GM19239 (cell line): ENCODE measurements around the gene NSMCE4A.
"Not testable (repeated sequence)": the region's sequence is repeated elsewhere in the genome, so short reads cannot be mapped to it uniquely, and the experiment has no call there.

ENCODE experiments used
- DNase-seq: peaks from one replicate; pipeline ENCODE4 v3.0.0; 2011; ENCODE audit warnings: low spot score; ENCODE audit not compliant: insufficient read length
- FAIRE-seq: peaks from 2 replicates; lab custom pipeline; 2011; peaks lifted over from hg19 to GRCh38; lab: Jason Lieb, UNC

NSMCE4A gene

GRCh38 chr10:121990015-121990677 lies 15.1 kb upstream of the NSMCE4A start:
- no peak for DNase-seq

GRCh38 chr10:121988361-121989324 lies 13.6 kb upstream of the NSMCE4A start, which contains the start of gene TACC2:
Gene TACC2, plus strand, starts transcription at chr10:121989163. Its CDS starts 32,819 bp downstream, at chr10:122021982.
- DNase-seq (no peak), FAIRE-seq (no peak)

More at GRCh38 chr10:121990015-121990677, 15.1 kb upstream of the NSMCE4A start:
- no peak for FAIRE-seq

- no peak for FAIRE-seq
These were observed 9.4 kb upstream of the NSMCE4A start for GRCh38 chr10:121984463-121984862.

GRCh38 chr10:121983852-121984251 lies 8.8 kb upstream of the NSMCE4A start:
- no peak for FAIRE-seq

More at GRCh38 chr10:121984463-121984862, 9.4 kb upstream of the NSMCE4A start:
- no peak for DNase-seq

GRCh38 chr10:121981346-121981745 lies 6.3 kb upstream of the NSMCE4A start:
- FAIRE-seq (no peak), DNase-seq (no peak)

More at GRCh38 chr10:121983852-121984251, 8.8 kb upstream of the NSMCE4A start:
- no peak for DNase-seq

- DNase-seq (no peak), FAIRE-seq (no peak)
These were observed 3.5 kb upstream of the NSMCE4A start for GRCh38 chr10:121978511-121978910.

GRCh38 chr10:121976607-121977006 lies 1.6 kb upstream of the NSMCE4A start:
- DNase-seq (no peak), FAIRE-seq (no peak)

- no peak for FAIRE-seq
These were observed 474 bp upstream of the NSMCE4A start for GRCh38 chr10:121975295-121976086.

GRCh38 chr10:121974019-121974534 lies 940 bp downstream of the NSMCE4A start:
- DNase-seq = no peak
- FAIRE-seq = peak; percentile 33

More at GRCh38 chr10:121975295-121976086, 474 bp upstream of the NSMCE4A start:
- DNase-seq = no peak

- not testable (repeated sequence) for DNase-seq, FAIRE-seq
These were observed 5.9 kb downstream of the NSMCE4A start for GRCh38 chr10:121969086-121969485.

GRCh38 chr10:121965996-121966395 lies 9.0 kb downstream of the NSMCE4A start:
- DNase-seq (no peak), FAIRE-seq (no peak)

- FAIRE-seq (no peak), DNase-seq (no peak)
These were observed 13.6 kb downstream of the NSMCE4A start for GRCh38 chr10:121961456-121961855.

- FAIRE-seq (no peak), DNase-seq (no peak)
These were observed 15.3 kb downstream of the NSMCE4A start for GRCh38 chr10:121959671-121960070.

- DNase-seq (no peak), FAIRE-seq (no peak)
These were observed 18.6 kb downstream of the NSMCE4A start for GRCh38 chr10:121956111-121957061.

- FAIRE-seq (no peak), DNase-seq (no peak)
These were observed 22.8 kb downstream of the NSMCE4A start for GRCh38 chr10:121952226-121952625.

- FAIRE-seq (no peak), DNase-seq (no peak)
These were observed 25.6 kb downstream of the NSMCE4A start for GRCh38 chr10:121949451-121949850.

- no peak for DNase-seq
- FAIRE-seq = no peak
These were observed 26.0 kb downstream of the NSMCE4A start for GRCh38 chr10:121949049-121949448.

GRCh38 chr10:121947343-121948330 lies 27.4 kb downstream of the NSMCE4A start:
- FAIRE-seq (no peak), DNase-seq (no peak)
